Stimulated activated CD4-positive, alpha-beta T cell treated with anti-CD3 and anti-CD28 coated beads, TNF-alpha, amount 100 ng/mL, for 4 hours (primary cell): ENCODE results near the gene TMEM108.

Source experiments
- DNase-seq, 3 experiments: peaks; one replicate each; pipeline ENCODE4 v3.0.0-alpha.2; 2020; ENCODE audit warnings: low read depth in 3 of 3

Gene TMEM108

GRCh38 chr3:133227813-133228212 lies 189.6 kb downstream of the TMEM108 start:
- DNase-seq, result no peak

GRCh38 chr3:133230195-133230594 lies 192.0 kb downstream of the TMEM108 start:
- DNase-seq, result no peak

GRCh38 chr3:133236901-133237300 lies 198.7 kb downstream of the TMEM108 start:
- no peak for DNase-seq

- DNase-seq, result no peak
Observed at GRCh38 chr3:133237380-133237779, 199.2 kb downstream of the TMEM108 start.

DNA sequence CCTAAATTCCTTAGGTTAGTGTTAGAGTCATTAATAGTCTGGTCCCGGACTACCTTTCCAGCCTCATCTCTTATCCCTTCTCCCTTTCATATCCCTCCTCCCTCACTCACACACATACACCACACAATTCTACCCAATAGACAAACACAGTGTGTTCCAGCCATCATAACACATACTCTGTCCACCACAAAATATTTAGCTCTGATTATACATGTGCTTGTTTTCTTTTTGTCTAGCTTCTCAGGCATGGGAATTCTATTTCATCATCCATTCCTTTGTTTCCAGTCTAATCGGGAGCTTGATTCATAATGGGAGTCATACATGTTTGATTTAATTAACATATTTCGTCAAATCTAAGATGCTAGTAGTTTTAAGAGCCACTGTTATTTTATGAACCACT lies 199.8 kb downstream of the TMEM108 start:
- no peak for DNase-seq

DNA sequence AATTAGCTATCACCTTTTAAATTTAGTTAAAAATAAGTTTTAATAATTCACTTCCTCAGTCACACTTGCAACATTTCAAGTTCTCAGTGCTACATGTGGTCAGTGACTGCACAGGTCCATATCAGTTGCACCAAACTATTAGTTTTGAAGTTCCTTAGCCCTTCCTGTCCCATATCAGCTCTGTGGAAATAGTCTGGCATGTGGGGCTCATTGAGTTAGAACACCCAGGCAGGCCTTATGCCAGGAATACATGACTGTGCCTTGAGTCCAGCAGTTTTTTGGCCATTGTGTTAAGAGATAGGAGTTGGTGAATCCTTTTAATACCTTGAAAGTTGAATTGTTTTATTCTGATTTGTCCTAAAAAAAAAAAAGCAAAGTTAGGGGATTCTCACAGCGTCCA lies 207.9 kb downstream of the TMEM108 start:
- no peak for DNase-seq

GRCh38 chr3:133246773-133247172 lies 208.6 kb downstream of the TMEM108 start:
- no peak for DNase-seq

DNA sequence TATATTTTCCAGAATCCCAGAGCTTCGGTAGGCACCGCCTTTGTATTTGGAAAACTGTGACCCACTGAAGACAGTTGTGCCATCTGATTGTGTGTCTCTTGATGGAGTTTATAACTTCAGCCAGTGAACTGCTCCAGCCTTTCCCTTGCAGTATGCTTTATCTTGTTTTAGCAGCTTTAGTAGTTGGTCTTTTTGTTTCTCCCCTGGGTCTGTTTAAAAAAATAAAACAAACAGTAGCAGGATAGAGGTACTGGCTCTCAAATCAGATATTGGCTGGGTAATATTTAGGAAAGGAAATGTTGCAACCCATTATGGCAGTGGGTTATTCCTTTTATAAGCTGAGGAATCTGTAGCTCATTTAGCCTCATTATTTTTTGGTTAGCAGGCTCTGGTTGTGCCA lies 210.2 kb downstream of the TMEM108 start:
- DNase-seq, result no peak

DNA sequence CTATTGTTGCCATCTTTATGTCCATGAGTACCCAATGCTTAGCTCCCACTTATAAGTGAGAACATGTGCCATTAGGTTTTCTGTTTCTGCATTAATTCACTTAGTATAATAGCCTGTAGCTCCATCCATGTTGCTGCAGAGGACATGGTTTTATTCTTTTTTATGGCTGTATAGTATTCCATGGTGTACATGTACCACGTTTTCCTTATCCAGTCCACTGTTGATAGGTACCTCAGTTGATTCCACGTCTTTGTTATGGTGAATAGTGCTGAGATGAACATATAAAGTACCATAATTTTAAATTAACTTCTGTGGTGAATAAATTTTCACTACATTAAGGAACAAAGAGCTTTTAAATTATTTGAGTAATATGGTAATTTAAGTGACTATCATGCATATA lies 211.3 kb downstream of the TMEM108 start:
- no peak for DNase-seq

DNA sequence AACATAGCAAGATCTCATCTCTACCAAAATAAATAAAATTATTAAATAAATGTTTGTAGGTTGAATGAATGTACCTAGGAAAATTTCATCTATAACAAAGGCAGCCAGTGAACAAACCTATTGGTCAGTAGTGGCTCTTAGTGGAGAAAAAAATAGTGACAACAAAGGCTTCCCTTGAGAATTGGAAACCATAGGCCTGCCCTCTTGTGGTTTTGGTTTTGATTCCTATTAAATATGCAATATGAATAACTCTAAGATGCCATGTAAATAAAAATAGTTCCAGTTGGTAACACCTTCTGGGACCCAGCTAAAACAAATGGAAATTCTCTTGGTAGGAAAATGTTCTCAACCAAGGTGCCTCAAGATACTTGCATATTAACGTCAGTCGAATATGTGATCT lies 216.0 kb downstream of the TMEM108 start:
- no peak for DNase-seq

GRCh38 chr3:133254716-133255115 lies 216.5 kb downstream of the TMEM108 start:
- no peak for DNase-seq

GRCh38 chr3:133256787-133257483 lies 218.7 kb downstream of the TMEM108 start:
- DNase-seq, result no peak

DNA sequence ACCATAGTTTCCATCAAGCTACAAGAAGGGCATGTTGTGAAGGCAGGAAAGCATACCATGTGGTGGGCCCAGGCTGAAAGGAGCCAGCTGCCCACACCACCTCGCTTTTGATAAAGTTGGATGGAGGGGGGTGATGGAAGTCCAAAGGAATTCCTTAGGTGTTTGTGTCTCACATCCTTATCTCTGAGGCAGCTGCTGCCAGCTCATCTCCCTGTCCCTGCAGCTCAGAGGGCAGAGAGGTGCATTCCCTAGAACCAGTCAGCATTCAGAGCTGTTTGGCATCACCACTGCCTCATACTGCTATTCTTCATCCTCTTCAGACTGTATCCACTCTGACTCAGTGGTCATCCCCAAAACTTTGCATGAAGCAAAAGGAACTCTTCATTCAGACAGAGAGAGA lies 220.2 kb downstream of the TMEM108 start:
- no peak for DNase-seq

- DNase-seq, result no peak
Observed at GRCh38 chr3:133259767-133260166, 221.6 kb downstream of the TMEM108 start.

GRCh38 chr3:133262333-133262732 lies 224.1 kb downstream of the TMEM108 start:
- DNase-seq, result no peak

- DNase-seq, result no peak
Observed at GRCh38 chr3:133264920-133265319, 226.7 kb downstream of the TMEM108 start.

GRCh38 chr3:133268726-133269134 lies 230.5 kb downstream of the TMEM108 start:
- DNase-seq, result no peak

DNA sequence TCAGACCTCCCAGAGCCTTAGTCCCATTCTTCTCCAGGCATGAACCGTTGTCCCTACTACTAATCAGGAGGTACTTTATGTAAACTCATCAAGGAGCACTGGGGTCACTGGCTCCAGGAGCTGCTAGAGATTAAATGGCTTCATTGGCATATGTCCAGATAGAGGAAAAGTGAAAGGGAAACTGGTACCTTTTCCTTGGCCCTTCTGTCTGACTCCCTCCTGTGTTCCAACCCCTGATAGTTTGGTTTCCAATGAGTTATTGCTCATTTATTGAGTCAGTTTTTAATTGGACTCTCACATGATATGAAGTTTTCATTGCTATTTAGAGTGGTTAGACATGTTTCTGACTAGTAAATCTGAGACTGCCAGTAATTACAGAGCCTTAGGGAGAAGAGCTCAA lies 231.2 kb downstream of the TMEM108 start:
- no peak for DNase-seq

DNA sequence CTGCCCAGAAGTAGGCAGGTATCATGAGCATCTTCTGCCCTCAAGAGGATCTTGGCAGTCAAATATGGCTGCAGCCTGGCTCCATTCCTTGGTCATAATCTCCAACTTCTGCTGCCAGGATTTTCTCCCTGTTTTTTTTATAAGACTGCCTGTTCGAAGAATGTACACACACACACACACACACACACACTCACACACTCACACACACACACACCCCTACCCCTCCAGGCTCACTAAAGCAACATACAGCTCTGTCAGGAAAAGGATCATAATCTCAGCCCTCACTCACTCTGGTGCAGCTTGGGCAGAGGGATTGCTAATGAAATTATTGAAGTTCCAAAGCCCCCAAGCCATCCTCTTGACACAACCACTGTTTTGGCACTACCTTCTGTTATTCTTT lies 232.4 kb downstream of the TMEM108 start:
- DNase-seq, result no peak

- no peak for DNase-seq
Observed at GRCh38 chr3:133271042-133271441, 232.9 kb downstream of the TMEM108 start.

DNA sequence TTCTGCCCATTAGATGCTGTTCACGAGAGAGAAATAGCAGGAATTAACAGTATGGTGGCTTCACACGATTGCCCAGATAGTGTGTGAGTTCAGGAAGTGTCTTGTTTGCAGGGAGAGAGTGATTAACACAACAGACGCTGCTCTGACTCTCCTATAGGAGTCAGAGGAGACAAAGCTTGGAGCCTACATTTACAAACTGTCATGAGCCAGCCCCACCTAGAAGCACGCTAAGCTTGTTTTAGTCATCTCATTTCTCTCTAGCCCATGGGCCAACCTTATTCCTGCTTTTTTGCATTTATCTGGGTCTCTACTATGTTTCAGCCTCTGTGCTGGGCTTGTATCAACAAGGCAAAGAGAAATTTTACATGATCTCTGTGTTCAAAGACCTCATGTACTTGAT lies 233.3 kb downstream of the TMEM108 start:
- no peak for DNase-seq

DNA sequence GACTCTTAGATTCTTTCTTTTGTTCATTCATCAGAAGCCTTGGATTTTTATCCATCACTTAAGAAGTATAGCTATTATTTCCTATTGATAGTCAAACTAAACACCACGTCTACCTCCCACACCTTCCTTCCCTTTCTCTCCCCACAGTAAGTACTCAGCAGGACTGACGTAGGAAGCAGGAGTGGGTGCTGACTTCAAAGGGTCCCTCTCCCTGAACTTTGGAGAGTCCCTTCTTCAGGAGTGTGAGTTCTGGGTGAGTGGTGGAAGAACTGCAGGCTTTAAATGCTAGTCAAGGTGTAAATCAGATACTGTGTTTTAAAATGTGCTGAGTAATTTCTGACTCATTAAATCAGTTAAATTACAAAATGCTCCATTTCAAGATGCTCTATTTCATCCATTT lies 235.2 kb downstream of the TMEM108 start:
- no peak for DNase-seq

DNA sequence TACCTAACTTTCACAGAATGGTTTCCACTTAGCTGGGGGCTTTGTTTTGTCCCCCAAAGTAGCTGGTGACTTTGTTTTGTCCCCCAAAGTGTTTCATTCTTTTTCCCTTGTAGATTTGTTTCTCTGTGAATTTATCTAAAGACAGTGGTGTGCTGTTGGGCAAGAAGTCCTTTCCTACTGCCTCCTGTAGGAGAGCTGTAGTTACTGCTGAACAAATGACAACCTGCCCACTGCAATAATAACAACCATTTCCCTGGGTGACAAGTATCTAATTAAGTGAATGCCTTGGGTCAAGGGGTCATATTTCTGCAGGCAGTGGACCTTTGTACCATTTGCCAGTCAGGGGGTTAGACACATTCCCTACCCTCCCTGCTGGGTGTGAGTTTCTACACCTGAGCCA lies 236.3 kb downstream of the TMEM108 start:
- no peak for DNase-seq

- DNase-seq, result no peak
Observed at GRCh38 chr3:133276594-133276993, 238.4 kb downstream of the TMEM108 start.
